Upper lobe of left lung (tissue), 6 donors: Measurements from ENCODE around the gene TMEM170A. TPM values are rescaled to one million over a fixed set of nuclear protein-coding genes. Genes with fewer than 3 reads are reported as not detected.
"Not testable (repeated sequence)": the region's sequence is repeated elsewhere in the genome, so short reads cannot be mapped to it uniquely, and the experiment has no call there.

ENCODE experiments used
- ATAC-seq, 2 donors: fragments of 200-7000 bp; cut with Tn5 transposase; one replicate each; pipeline ENCODE4 v1.9.1; 2022; ENCODE audit warnings: mild to moderate bottlenecking in 2 of 2, moderate library complexity in 2 of 2; ENCODE audit not compliant: low FRiP score in 2 of 2
- DNase-seq, 2 donors: peaks; one replicate each; pipeline ENCODE4 v3.0.0-alpha.2; 2019 to 2020
- H3K27ac ChIP-seq, 4 donors: fragments of 200-600 bp; sonication (generic); one replicate each; pipeline ENCODE4 v1.5.1; 2016 to 2019
- H3K27me3 ChIP-seq, 4 donors: fragments of 200-600 bp; sonication (generic); one replicate each; pipeline ENCODE4 v1.5.1; 2017 to 2019
- H3K36me3 ChIP-seq, 4 donors: fragments of 200-600 bp; sonication (generic); one replicate each; pipeline ENCODE4 v1.5.1; 2016 to 2019
- H3K4me1 ChIP-seq, 4 donors: fragments of 200-600 bp; sonication (generic); one replicate each; pipeline ENCODE4 v1.5.1; 2018 to 2019
- H3K4me3 ChIP-seq, 4 donors: fragments of 200-600 bp; sonication (generic); one replicate each; pipeline ENCODE4 v1.5.1; 2017 to 2019; ENCODE audit warnings: mild to moderate bottlenecking in 2 of 4, moderate library complexity in 1 of 4
- H3K9me3 ChIP-seq, 4 donors: fragments of 200-600 bp; sonication (generic); one replicate each; pipeline ENCODE4 v1.5.1; 2018 to 2019
- CTCF ChIP-seq, 6 experiments: fragments of 450-650 bp in 4 of 6; fragments of 200-600 bp in 2 of 6; sonication (generic) in 2 of 6; IDR thresholded peaks; one replicate each; pipeline ENCODE4 v1.5.1; 2016 to 2019; ENCODE audit warnings: antibody characterized with exemption in 6 of 6
- EP300 ChIP-seq, 4 donors: sonication (generic); formaldehyde crosslinking; IDR thresholded peaks; one replicate each; pipeline ENCODE4 v1.5.1; 2017; ENCODE audit warnings: antibody characterized with exemption in 4 of 4, control low read depth in 2 of 4
- POLR2A ChIP-seq, 4 donors: fragments of 450-650 bp; IDR thresholded peaks; one replicate each; pipeline ENCODE4 v1.5.1; 2016 to 2017; ENCODE audit warnings: antibody characterized with exemption in 4 of 4, mild to moderate bottlenecking in 2 of 4
- POLR2AphosphoS5 ChIP-seq, 2 donors: sonication (generic); formaldehyde crosslinking; IDR thresholded peaks; one replicate each; pipeline ENCODE4 v1.5.1; 2017; ENCODE audit warnings: antibody characterized with exemption in 2 of 2
- WGBS, 2 donors: methylation state at CpG; one replicate each; pipeline ENCODE4 v1.1.5; 2017 to 2018; 5-methylcytosine and 5-hydroxymethylcytosine counted together
- total RNA-seq, 6 donors: library from RNA; depleted of rRNA in 4 of 6; stranded (reverse); fragments of >200 nt in 4 of 6; gene quantifications; one replicate each; pipeline versions ENCODE4 v1.1.0 to v1.2.1, GENCODE V29; 2016 to 2021
- donor health status: DM: no; HTN: no; CAD: no; lungs with moderate emphysema.
- donor health status: DM: no; HTN: yes; CAD: no; lungs with severe emphysema.

Gene TMEM170A
- total RNA-seq, 6 donors from 2014 or later, result 11.5 to 31.6 (median 25.5) TPM

- ATAC-seq (no peak), DNase-seq (no peak)
- Histone ChIP-seq H3K27ac (no peak overlapping the region), H3K4me1 (peaks cover 0 to 4% (median 2%) of the 10 kb centered on the region in 4 donors), H3K4me3 (no peak overlapping the region), H3K36me3 (no peaks in the 10 kb centered on the region), H3K27me3 (no peaks in the 10 kb centered on the region), H3K9me3 (no peaks in the 10 kb centered on the region)
- 80 to 90% methylated on average over 5 of the region's 5 CpGs for WGBS, 2 donors
- no peak for TF ChIP-seq EP300 (IDR thresholded peaks at IDR 0.05)
These were observed 36.9 kb upstream of the TMEM170A start for GRCh38 chr16:75501359-75501758.

GRCh38 chr16:75498605-75499322 lies 34.3 kb upstream of the TMEM170A start:
- DNase-seq, H3K9me3 ChIP-seq, H3K27me3 ChIP-seq, H3K36me3 ChIP-seq, H3K4me3 ChIP-seq, H3K27ac ChIP-seq: not testable (repeated sequence)
- peak in 1 of 2 donors; percentile 47 for ATAC-seq
- H3K4me1 ChIP-seq, result peaks cover 11 to 14% (median 13%) of the 10 kb centered on the region in 4 donors
- WGBS, 2 donors, result 18 to 21% methylated on average over 9 of the region's 13 CpGs

- DNase-seq, result no peak
- H3K9me3 ChIP-seq, result no peaks in the 10 kb centered on the region
- 84 to 91% methylated on average over 4 of the region's 4 CpGs for WGBS, 2 donors
- H3K4me3 ChIP-seq, result no peak overlapping the region
- H3K36me3 ChIP-seq, result no peaks in the 10 kb centered on the region
- no peak overlapping the region for H3K27ac ChIP-seq
- H3K27me3 ChIP-seq, result peaks cover 0 to 7% (median 0%) of the 10 kb centered on the region in 4 donors
- no peak for ATAC-seq
- peaks cover 11 to 14% (median 13%) of the 10 kb centered on the region in 4 donors for H3K4me1 ChIP-seq
- no peak for TF ChIP-seq POLR2AphosphoS5 (IDR thresholded peaks at IDR 0.05)
- TF ChIP-seq CTCF (IDR thresholded peaks at IDR 0.05), result no peak
These were observed 33.1 kb upstream of the TMEM170A start for GRCh38 chr16:75497558-75497957.

GRCh38 chr16:75495076-75495674 lies 30.7 kb upstream of the TMEM170A start, which contains the start of gene CHST6:
Gene CHST6, minus strand, starts transcription at chr16:75495441. Its CDS starts 15,613 bp downstream, at chr16:75479828.
- WGBS, 2 donors, result 0 to 8% methylated on average over 6 to 32 of the region's 43 CpGs
- peak in 1 of 2 donors; percentile 87 for DNase-seq
- Histone ChIP-seq H3K27me3 (peaks cover 0 to 7% (median 0%) of the 10 kb centered on the region in 4 donors), H3K4me1 (peaks cover 11 to 14% (median 13%) of the 10 kb centered on the region in 4 donors), H3K36me3 (no peaks in the 10 kb centered on the region), H3K9me3 (no peaks in the 10 kb centered on the region), H3K4me3 (peak within 1 kb of the TSS in 3 of 4 donors; percentile 23 to 43 (median 32)), H3K27ac (no peak within 1 kb of the TSS)
- TF ChIP-seq CTCF (IDR thresholded peaks at IDR 0.05) (no peak), POLR2A (IDR thresholded peaks at IDR 0.05) (peak in 1 of 4 donors; percentile 21), POLR2AphosphoS5 (IDR thresholded peaks at IDR 0.05) (peak in 1 of 2 donors; percentile 19), EP300 (IDR thresholded peaks at IDR 0.05) (no peak)
- peak in 1 of 2 donors; percentile 83 for ATAC-seq

- H3K9me3 ChIP-seq, result no peaks in the 10 kb centered on the region
- H3K36me3 ChIP-seq, result no peaks in the 10 kb centered on the region
- peak in 1 of 2 donors; percentile 68 for DNase-seq
- peaks cover 11 to 14% (median 13%) of the 10 kb centered on the region in 4 donors for H3K4me1 ChIP-seq
- 7 to 8% methylated on average over 16 to 25 of the region's 26 CpGs for WGBS, 2 donors
- ATAC-seq, result peak in 1 of 2 donors; percentile 32
- TF ChIP-seq EP300 (IDR thresholded peaks at IDR 0.05) (no peak), POLR2A (IDR thresholded peaks at IDR 0.05) (no peak)
- peaks cover 0 to 7% (median 0%) of the 10 kb centered on the region in 4 donors for H3K27me3 ChIP-seq
- peak overlapping the region in 3 of 4 donors; percentile 23 to 43 (median 32) for H3K4me3 ChIP-seq
- H3K27ac ChIP-seq, result no peak overlapping the region
These were observed 30.2 kb upstream of the TMEM170A start for GRCh38 chr16:75494661-75495075.

- Histone ChIP-seq H3K27me3 (peaks cover 0 to 7% (median 0%) of the 10 kb centered on the region in 4 donors), H3K4me1 (peaks cover 11 to 14% (median 13%) of the 10 kb centered on the region in 4 donors), H3K27ac (no peak overlapping the region), H3K4me3 (peak overlapping the region in 2 of 4 donors; percentile 23 to 43), H3K36me3 (no peaks in the 10 kb centered on the region), H3K9me3 (no peaks in the 10 kb centered on the region)
- TF ChIP-seq EP300 (IDR thresholded peaks at IDR 0.05) (no peak), POLR2A (IDR thresholded peaks at IDR 0.05) (no peak), CTCF (IDR thresholded peaks at IDR 0.05) (no peak), POLR2AphosphoS5 (IDR thresholded peaks at IDR 0.05) (no peak)
- no peak for ATAC-seq
- DNase-seq, result no peak
- WGBS, 2 donors, result 47 to 63% methylated on average over 3 to 5 of the region's 5 CpGs
These were observed 29.7 kb upstream of the TMEM170A start for GRCh38 chr16:75494184-75494583.
